Chondrocyte (in vitro differentiated cells): ENCODE data around the gene PIM3. TPM values are rescaled to one million over a fixed set of nuclear protein-coding genes. Genes with fewer than 3 reads are reported as not detected.

Source experiments
- DNase-seq: peaks from one replicate; pipeline ENCODE4 v3.0.0; 2021; ENCODE audit warnings: mixed read lengths, low spot score
- H3K27ac Mint-ChIP-seq: one replicate; pipeline ENCODE4 v1.8.0; 2021; ENCODE audit warnings: mild to moderate bottlenecking, moderate library complexity, mixed read lengths; ENCODE audit not compliant: unreplicated experiment
- H3K27me3 Mint-ChIP-seq: 2 replicates; pipeline ENCODE4 v1.8.0; 2021; ENCODE audit warnings: low read depth, mixed read lengths
- H3K36me3 Mint-ChIP-seq: 2 replicates; pipeline ENCODE4 v1.8.0; 2021; ENCODE audit warnings: low read depth, mixed read lengths
- H3K4me1 Mint-ChIP-seq: 2 replicates; pipeline ENCODE4 v1.8.0; 2021; ENCODE audit warnings: low read depth, mild to moderate bottlenecking, mixed read lengths
- H3K4me3 Mint-ChIP-seq: one replicate; pipeline ENCODE4 v1.8.0; 2021; ENCODE audit warnings: mild to moderate bottlenecking, moderate library complexity, mixed read lengths; ENCODE audit not compliant: unreplicated experiment
- H3K9me3 Mint-ChIP-seq: 2 replicates; pipeline ENCODE4 v1.8.0; 2021; ENCODE audit warnings: low read depth, mixed read lengths
- total RNA-seq: library from RNA; stranded (reverse); gene quantifications from 3 replicates; pipeline ENCODE4 v1.2.1, GENCODE V29; 2021
- TF ChIP-seq, protein P1 (sequence below): fragments of 200-600 bp; sonication (generic); IDR thresholded peaks from 2 replicates; pipeline ENCODE4 v1.5.0; 2021; ENCODE audit warnings: antibody characterized with exemption, mild to moderate bottlenecking, moderate library complexity

The PIM3 gene
- total RNA-seq, 1 donor from 2014 or later = 18.2 TPM

DNA sequence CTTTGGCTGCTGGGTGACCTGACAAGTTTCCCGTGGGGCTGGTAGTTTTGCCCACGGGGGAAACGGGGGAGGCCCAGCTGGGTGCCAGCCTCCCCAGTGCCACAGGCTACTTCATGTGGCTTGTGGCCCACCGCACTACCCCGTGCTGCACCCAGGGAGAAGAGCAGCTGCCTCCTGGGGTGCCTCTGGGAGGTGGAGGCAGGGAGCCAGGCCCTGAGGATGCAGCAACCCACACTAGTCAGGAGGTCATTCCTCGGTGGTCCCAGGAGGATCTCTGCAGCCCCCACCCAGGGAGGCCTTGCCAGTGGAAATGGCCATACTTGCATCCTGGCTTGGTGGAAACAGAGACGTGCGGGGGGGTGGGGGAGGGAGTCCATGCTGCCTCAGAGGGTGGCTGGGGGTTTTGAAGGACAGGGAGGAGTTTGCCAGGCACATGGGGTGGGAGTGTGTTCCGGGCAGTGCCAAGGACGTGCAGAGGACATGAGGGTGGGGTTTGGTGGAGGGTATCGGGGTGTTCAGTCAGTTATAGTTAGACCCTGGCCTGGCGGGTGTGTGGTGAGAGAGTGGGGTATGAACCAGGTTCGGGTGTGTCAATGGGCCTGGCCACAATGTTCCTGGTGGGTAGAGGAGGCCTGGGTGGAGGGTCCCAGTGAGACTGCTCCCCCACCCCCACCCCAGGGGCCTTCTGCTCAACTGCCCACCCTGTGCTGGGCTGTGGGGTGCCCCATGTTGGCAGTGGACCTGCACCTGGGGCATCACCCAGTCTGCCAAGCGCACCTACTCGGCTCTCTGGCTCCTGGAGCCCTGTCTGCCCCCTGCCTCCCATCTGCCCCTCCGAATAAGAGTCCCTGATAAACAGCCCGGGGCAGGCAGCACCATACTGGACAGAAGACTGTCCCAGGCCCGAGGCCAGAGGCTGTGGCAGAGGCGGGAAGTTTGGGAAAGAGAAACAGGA lies 3.8 kb downstream of the PIM3 start:
- Mint-ChIP-seq H3K36me3 (peaks cover 1% of the 10 kb centered on the region), H3K4me1 (peaks cover 10% of the 10 kb centered on the region), H3K4me3 (no peak overlapping the region), H3K27me3 (no peaks in the 10 kb centered on the region), H3K9me3 (no peaks in the 10 kb centered on the region), H3K27ac (no peak overlapping the region)
- DNase-seq = peak; percentile 82
- TF ChIP-seq, protein P1, sequence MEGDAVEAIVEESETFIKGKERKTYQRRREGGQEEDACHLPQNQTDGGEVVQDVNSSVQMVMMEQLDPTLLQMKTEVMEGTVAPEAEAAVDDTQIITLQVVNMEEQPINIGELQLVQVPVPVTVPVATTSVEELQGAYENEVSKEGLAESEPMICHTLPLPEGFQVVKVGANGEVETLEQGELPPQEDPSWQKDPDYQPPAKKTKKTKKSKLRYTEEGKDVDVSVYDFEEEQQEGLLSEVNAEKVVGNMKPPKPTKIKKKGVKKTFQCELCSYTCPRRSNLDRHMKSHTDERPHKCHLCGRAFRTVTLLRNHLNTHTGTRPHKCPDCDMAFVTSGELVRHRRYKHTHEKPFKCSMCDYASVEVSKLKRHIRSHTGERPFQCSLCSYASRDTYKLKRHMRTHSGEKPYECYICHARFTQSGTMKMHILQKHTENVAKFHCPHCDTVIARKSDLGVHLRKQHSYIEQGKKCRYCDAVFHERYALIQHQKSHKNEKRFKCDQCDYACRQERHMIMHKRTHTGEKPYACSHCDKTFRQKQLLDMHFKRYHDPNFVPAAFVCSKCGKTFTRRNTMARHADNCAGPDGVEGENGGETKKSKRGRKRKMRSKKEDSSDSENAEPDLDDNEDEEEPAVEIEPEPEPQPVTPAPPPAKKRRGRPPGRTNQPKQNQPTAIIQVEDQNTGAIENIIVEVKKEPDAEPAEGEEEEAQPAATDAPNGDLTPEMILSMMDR = no peak

DNA sequence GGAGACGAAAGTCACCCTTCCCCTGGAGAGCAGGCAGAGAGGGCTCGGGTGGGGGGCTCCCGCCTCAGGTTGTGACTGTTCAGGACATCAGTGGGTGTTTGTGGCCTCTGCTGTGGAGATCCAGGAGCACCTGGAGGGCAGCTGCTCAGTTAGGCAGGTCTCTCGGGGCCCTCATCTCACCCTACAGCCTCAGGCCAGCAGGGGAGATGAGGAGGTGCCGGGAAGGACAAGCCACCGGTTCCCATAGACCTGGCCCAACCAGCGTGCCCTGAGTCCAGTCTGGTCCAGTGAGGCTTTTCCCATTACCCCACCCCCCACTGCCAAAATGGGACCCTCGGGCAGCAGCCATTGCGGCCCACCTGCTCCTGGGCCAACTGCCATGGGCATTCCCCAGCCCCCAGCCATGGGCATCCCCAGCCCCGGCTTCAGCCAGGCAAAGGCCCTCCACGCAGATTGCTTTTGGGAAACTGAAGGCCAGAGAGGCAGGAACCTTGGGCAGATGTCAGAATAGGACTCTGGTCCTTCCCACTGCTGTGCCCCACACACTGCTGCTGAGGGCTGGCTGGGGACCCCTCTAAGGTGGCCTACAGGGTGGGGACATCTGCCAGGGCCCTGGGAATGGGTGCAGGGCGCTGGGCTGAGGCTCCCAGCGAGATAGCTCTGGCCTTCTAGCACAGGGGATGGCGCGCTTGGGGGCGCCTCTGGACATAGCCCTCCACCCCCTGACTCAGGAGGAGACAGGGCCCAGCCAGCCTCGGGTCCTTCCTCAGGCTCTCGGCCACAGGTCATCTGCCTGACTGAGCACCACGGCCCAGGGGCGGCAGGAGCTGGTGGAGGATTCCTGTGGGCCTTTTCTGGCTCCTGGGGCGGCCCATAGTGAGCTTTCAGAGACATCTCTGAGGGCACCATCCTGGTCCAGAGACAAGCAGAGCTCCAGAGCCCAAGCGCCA lies 4.8 kb downstream of the PIM3 start:
- H3K4me1 Mint-ChIP-seq = peaks cover 10% of the 10 kb centered on the region
- H3K27ac Mint-ChIP-seq = no peak overlapping the region
- DNase-seq = peak; percentile 76
- peaks cover 1% of the 10 kb centered on the region for H3K36me3 Mint-ChIP-seq
- H3K9me3 Mint-ChIP-seq = no peaks in the 10 kb centered on the region
- no peaks in the 10 kb centered on the region for H3K27me3 Mint-ChIP-seq
- H3K4me3 Mint-ChIP-seq = no peak overlapping the region
- TF ChIP-seq, protein P1 = no peak

DNA sequence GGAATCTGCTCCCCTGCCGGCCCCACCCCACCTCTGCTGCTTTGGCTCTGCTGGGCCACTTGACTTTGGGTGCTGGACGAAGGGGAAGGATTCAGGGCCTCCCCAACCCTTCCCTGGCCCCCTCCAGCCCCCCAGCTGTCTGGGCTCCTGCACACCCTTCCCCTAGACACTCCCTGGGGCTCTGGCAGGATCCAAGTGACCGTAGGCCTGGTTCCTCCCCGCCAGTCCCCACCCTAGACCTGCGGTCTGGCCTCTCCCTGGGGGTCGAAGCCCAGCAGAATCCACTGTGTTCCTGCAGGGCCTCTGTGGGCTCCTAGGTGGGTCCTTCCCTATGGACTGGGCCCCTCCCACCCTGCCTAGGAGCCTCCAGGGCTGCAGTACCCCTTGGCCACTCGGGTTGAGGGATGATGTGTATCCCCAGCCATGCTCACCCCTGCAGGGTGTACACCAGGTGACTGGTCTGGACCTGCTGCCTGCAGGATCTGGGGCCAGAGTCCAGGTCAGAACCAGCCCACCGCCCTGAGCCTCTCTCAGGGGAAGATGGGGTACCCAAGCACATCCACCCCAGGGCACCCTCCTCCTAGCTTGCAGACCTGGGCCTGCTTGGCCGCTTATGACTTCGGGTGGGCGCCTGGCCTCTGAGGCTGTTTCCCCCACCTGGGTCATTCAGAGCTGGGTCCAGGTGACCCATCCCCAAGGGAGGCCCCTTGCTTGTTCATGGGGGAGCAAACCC lies 5.6 kb downstream of the PIM3 start:
- no peak overlapping the region for H3K4me3 Mint-ChIP-seq
- H3K36me3 Mint-ChIP-seq = peaks cover 1% of the 10 kb centered on the region
- no peaks in the 10 kb centered on the region for H3K9me3 Mint-ChIP-seq
- TF ChIP-seq, protein P1 = no peak
- peak; percentile 90 for DNase-seq
- H3K27me3 Mint-ChIP-seq = no peaks in the 10 kb centered on the region
- H3K27ac Mint-ChIP-seq = no peak overlapping the region
- peaks cover 18% of the 10 kb centered on the region for H3K4me1 Mint-ChIP-seq

DNA sequence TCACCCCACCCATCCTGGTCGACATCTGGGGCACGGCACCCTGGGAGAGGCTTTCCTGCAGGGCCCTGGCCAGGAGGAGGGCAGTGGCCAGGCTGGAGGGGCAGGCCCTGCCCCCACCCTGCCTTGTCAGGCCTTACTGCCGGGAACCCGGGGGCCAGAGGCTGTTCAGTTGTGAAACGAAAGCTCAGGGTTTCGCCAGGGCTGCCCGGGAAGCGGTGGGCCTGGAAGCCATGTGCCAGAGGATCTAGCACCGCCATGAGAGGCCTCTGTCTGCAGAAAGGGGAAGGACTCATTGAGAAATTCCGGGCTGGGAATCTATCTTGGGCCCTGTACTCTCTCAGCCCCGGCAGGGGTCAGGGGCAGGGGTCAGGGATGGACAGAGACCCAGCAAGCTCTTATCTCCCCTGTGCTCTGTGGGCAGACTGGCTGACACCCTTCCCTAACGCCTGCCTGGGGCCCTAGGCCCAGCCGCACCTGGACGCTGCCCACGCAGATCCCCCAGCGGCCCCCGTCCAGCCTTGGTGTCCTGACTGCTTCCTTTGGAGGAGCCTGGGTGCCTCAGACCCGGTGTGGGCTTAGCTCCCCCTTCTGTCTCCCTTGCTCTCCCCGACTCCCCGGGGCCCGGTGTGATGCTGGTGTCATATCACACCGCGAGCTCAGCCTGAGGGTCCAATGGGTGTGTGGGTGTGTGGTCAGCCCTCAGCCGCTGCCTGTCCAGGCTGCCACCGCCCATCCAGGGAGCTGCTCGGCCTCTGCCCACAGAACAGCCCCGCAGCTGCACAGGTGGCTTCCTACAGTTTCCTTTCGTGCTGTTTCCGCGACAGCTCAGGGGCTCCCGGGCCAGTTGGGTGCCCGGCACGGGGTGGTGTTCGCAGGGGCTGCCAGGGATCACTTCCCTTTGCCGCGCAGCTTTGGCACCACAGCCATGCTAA lies 6.5 kb downstream of the PIM3 start:
- H3K9me3 Mint-ChIP-seq = no peaks in the 10 kb centered on the region
- H3K36me3 Mint-ChIP-seq = peaks cover 1% of the 10 kb centered on the region
- TF ChIP-seq, protein P1 = no peak
- H3K4me3 Mint-ChIP-seq = no peak overlapping the region
- peak; percentile 88 for DNase-seq
- H3K27me3 Mint-ChIP-seq = no peaks in the 10 kb centered on the region
- H3K4me1 Mint-ChIP-seq = peaks cover 18% of the 10 kb centered on the region
- H3K27ac Mint-ChIP-seq = no peak overlapping the region
